K562 (cell line): ENCODE measurements around the gene CDC25B. TPM values are rescaled to one million over a fixed set of nuclear protein-coding genes. Genes with fewer than 3 reads are reported as not detected.

ENCODE experiments used
- ATAC-seq: fragments of 200-7000 bp; cut with Tn5 transposase; 3 replicates; pipeline ENCODE4 v1.9.1; 2020; ENCODE audit warnings: moderate library complexity
- BruUV-seq: library from RNA; stranded (reverse); fragments of 400-500 nt; replicated peaks from 2 replicates; lab custom pipeline; 2021; lab: Mats Ljungman, UMichigan
- CTCF ChIA-PET: fragments of 300-600 bp; formaldehyde crosslinking; extraction: SDS; loops from one replicate; lab custom pipeline; 2021; ENCODE audit warnings: low intra/inter-chr PET ratio; lab: Yijun Ruan, JAX
- POLR2A ChIA-PET: fragments of 300-600, 350-650 bp; sonication (Branson Sonifier 250); formaldehyde crosslinking; extraction: SDS; loops from one replicate; lab custom pipeline; 2021; ENCODE audit warnings: antibody characterized with exemption, inconsistent platforms; lab: Yijun Ruan, JAX
- DNase-seq, 4 experiments: peaks; one replicate each; pipeline versions ENCODE4 v3.0.0 to v3.0.0-alpha.2; 2011 to 2018; ENCODE audit warnings: low spot score in 3 of 4, mixed read lengths in 3 of 4; ENCODE audit errors: extremely low read depth in 1 of 4
- FAIRE-seq: peaks from 2 replicates; lab custom pipeline; 2011; peaks lifted over from hg19 to GRCh38; lab: Jason Lieb, UNC
- H2AFZ ChIP-seq: 2 replicates; pipeline ENCODE4 v1.6.0; 2011; ENCODE audit warnings: low read depth, low read length, control low read depth, inconsistent platforms
- H3K27ac ChIP-seq: fragments of 200-600 bp; 3 replicates; pipeline ENCODE4 v1.8.0; 2011; ENCODE audit warnings: low read depth, mild to moderate bottlenecking, control low read depth, inconsistent platforms, low read length, moderate library complexity, mixed read lengths; ENCODE audit errors: extremely low read depth
- H3K27me3 ChIP-seq, 2 experiments: fragments of 300-600 bp in 1 of 2; 2 replicates in 1 of 2; 3 replicates in 1 of 2; pipeline versions ENCODE4 v1.6.0 to v1.8.0; 2011; ENCODE audit warnings: inconsistent platforms in 2 of 2, low read length in 2 of 2, mild to moderate bottlenecking in 1 of 2, mixed read lengths in 1 of 2, moderate library complexity in 1 of 2; ENCODE audit not compliant: control insufficient read depth in 2 of 2, insufficient read depth in 2 of 2
- H3K36me3 ChIP-seq: fragments of 300-600 bp; 3 replicates; pipeline ENCODE4 v1.8.0; 2011; ENCODE audit warnings: mild to moderate bottlenecking, low read length, inconsistent platforms; ENCODE audit not compliant: control insufficient read depth, insufficient read depth
- H3K4me1 ChIP-seq, 2 experiments: fragments of 200-600 bp in 1 of 2; replicated peaks in 1 of 2; 2 replicates in 1 of 2; 3 replicates in 1 of 2; pipeline versions ENCODE4 v1.5.1 to v1.8.0; 2011; ENCODE audit warnings: inconsistent platforms in 2 of 2, low read length in 2 of 2, mild to moderate bottlenecking in 1 of 2, mixed read lengths in 1 of 2, moderate library complexity in 1 of 2; ENCODE audit not compliant: control insufficient read depth in 2 of 2, insufficient read depth in 2 of 2
- H3K4me2 ChIP-seq: 2 replicates; pipeline ENCODE4 v1.6.1; 2011; ENCODE audit warnings: low read length, control low read depth, inconsistent platforms, mixed read lengths; ENCODE audit not compliant: insufficient read depth
- H3K4me3 ChIP-seq: fragments of 200-600 bp; sonication (generic), shearing (Covaris generic); 2 replicates; pipeline ENCODE4 v1.5.1; 2016; ENCODE audit warnings: control low read depth, inconsistent platforms
- H3K79me2 ChIP-seq: fragments of 200-600 bp; 3 replicates; pipeline ENCODE4 v1.8.0; 2011; ENCODE audit warnings: low read length, inconsistent platforms; ENCODE audit not compliant: control insufficient read depth, insufficient read depth
- H3K9ac ChIP-seq, 2 experiments: 2 replicates each; pipeline versions ENCODE4 v1.6.0 to v1.6.1; 2011; ENCODE audit warnings: low read depth in 2 of 2, low read length in 2 of 2, control low read depth in 1 of 2, inconsistent platforms in 1 of 2, mild to moderate bottlenecking in 1 of 2, mixed read lengths in 1 of 2; ENCODE audit not compliant: insufficient read depth in 1 of 2
- H3K9me1 ChIP-seq: one replicate; pipeline ENCODE4 v1.6.0; 2011; ENCODE audit warnings: inconsistent platforms, mild to moderate bottlenecking, low read length, moderate library complexity; ENCODE audit not compliant: control insufficient read depth, insufficient read depth
- H3K9me3 ChIP-seq: replicated peaks from 2 replicates; pipeline ENCODE4 v1.5.1; 2011; ENCODE audit warnings: low read depth, low read length, inconsistent platforms; ENCODE audit not compliant: control insufficient read depth, insufficient read depth
- H4K20me1 ChIP-seq: replicated peaks from 2 replicates; pipeline ENCODE4 v1.6.1; 2011; ENCODE audit warnings: low read length, inconsistent platforms, mixed read lengths; ENCODE audit not compliant: control insufficient read depth, insufficient read depth
- BRF1 ChIP-seq: IDR thresholded peaks from 3 replicates; pipeline ENCODE4 v1.6.1; 2011; ENCODE audit warnings: borderline replicate concordance, mild to moderate bottlenecking; ENCODE audit not compliant: insufficient read length; ENCODE audit errors: extremely low read depth
- ETS2 ChIP-seq: IDR thresholded peaks from 2 replicates; pipeline ENCODE4 v1.6.1; 2016; ENCODE audit warnings: borderline replicate concordance, missing genetic modification characterization, mild to moderate bottlenecking, moderate library complexity, missing compliant biosample characterization; ENCODE audit not compliant: poor library complexity, severe bottlenecking
- GATAD2B ChIP-seq: fragments of 450-650 bp; IDR thresholded peaks from 2 replicates; pipeline ENCODE4 v1.6.1; 2017; ENCODE audit warnings: mild to moderate bottlenecking, borderline replicate concordance
- GTF2F1 ChIP-seq: IDR thresholded peaks from 2 replicates; pipeline ENCODE4 v1.6.1; 2011; ENCODE audit warnings: low read depth, low read length, improper control_type of control experiment
- HLTF ChIP-seq: fragments of 450-650 bp; IDR thresholded peaks from 2 replicates; pipeline ENCODE4 v1.6.1; 2016
- PML ChIP-seq: IDR thresholded peaks from 2 replicates; pipeline ENCODE4 v1.6.1; 2012; ENCODE audit warnings: low read length, inconsistent platforms
- TRIM28 ChIP-seq: fragments of 450-650 bp; IDR thresholded peaks from 2 replicates; pipeline ENCODE4 v1.6.1; 2017
- ZC3H8 ChIP-seq: fragments of 450-650 bp; IDR thresholded peaks from 2 replicates; pipeline ENCODE4 v1.6.1; 2017
- WGBS: fragments of 100-300 bp; shearing (Covaris generic); methylation state at CpG from one replicate; pipeline ENCODE4 v1.1.6; 2016; ENCODE audit warnings: low coverage, mixed read lengths; ENCODE audit not compliant: insufficient coverage; ENCODE audit errors: missing lambda C conversion rate; 5-methylcytosine and 5-hydroxymethylcytosine counted together
- in situ Hi-C: fragments of 300-500 bp; cut with MboI; formaldehyde crosslinking; loops from 4 replicates; pipeline ENCODE4 v1.15.0; 2018; ENCODE audit warnings: inconsistent platforms, mixed read lengths
- intact Hi-C: fragments of 100-400 bp; cut with micrococcal nuclease; formaldehyde crosslinking; loops from 2 replicates; pipeline ENCODE4 v1.14.2; 2022
- polyA plus RNA-seq, 8 experiments: library from polyadenylated mRNA; depleted of rRNA in 4 of 8; stranded (reverse) in 5 of 8; unstranded in 3 of 8; fragments of >200 nt; fragmentation: Nextera tagmentation in 2 of 8; fragmentation: Illumina TruSeq in 1 of 8; extraction: Ambion mirVana in 2 of 8; extraction: Trizol in 1 of 8; gene quantifications; 2 replicates each; pipeline versions ENCODE4 v1.2.1 to v1.2.3, GENCODE V29; 2011 to 2014; ENCODE audit warnings: inconsistent platforms in 1 of 8, missing spikeins in 1 of 8
- total RNA-seq, 7 experiments: library from RNA; depleted of rRNA in 6 of 7; stranded (reverse); fragments of >200 nt in 6 of 7; fragmentation: Illumina TruSeq in 2 of 7; extraction: Trizol in 2 of 7; gene quantifications; 2 replicates each; pipeline versions ENCODE4 v1.2.1 to v1.2.3, GENCODE V29; 2011 to 2021; ENCODE audit warnings: low replicate concordance in 1 of 7
- TF ChIP-seq, protein P1 (sequence below): fragments of 450-650 bp; IDR thresholded peaks from 2 replicates; pipeline ENCODE4 v1.6.1; 2016
- TF ChIP-seq, protein P2 (sequence below): fragments of 250-450 bp; sonication (Bioruptor Pico); IDR thresholded peaks from 2 replicates; pipeline ENCODE4 v1.4.0; 2020
- TF ChIP-seq, protein P3 (sequence below): fragments of 250-450 bp; sonication (Bioruptor Pico); IDR thresholded peaks from 2 replicates; pipeline ENCODE4 v1.9.0; 2021; ENCODE audit warnings: mild to moderate bottlenecking, inconsistent platforms
- TF ChIP-seq, protein P4 (sequence below): IDR thresholded peaks from 2 replicates; pipeline ENCODE4 v1.6.1; 2016; ENCODE audit warnings: missing genetic modification characterization, missing compliant biosample characterization

The CDC25B gene
- total and polyA plus RNA-seq, 9 of the 15 experiments (the other 6 are each of a cell fraction or from before 2014, with no cell fraction given): 2.3 to 35.7 (median 9.5) TPM

DNA sequence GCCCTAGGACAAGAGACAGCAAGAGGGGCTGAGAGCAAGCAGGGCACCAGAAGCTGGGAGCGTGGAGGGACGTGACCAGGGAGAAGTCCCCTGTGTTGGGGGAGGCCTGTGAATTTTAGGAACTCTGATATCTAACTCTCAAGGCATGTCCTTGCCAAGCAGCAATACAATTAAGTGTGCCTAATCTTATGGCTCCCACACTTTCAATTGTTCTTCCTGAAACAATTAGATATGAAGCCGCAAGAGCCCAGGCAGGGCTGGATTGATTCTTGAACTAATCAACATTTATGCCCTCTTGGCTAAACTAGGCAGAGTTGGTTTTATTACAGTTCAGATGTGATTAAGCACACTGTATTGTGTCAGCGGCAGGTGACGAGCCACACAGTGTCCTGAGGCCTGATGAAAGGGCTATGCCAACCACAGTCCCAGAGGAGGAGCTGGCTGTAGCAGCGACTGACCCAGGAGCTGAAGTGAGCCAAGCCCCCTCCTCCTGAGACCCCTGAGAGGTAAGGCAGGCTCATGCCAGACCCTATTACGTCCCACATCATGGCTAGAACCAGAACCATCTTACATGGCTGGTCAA lies 46.3 kb downstream of the CDC25B start:
- H3K79me2 ChIP-seq: peaks cover 13% of the 10 kb centered on the region
- WGBS: 50% methylated on average over 5 of the region's 7 CpGs
- peaks cover 38 to 51% of the 10 kb centered on the region in 2 experiments; a peak in 4 of 5 replicates for H3K4me1 ChIP-seq
- in situ Hi-C loops: no loop called here
- H3K9me3 ChIP-seq: no peaks in the 10 kb centered on the region
- CTCF ChIA-PET: no interaction called here
- no peaks in the 10 kb centered on the region for H3K9me1 ChIP-seq
- no TSS peak for BruUV-seq
- peak overlapping the region in 1 of 2 experiments; percentile 66; a peak in 1 of 4 replicates for H3K9ac ChIP-seq
- no peak overlapping the region; the same call in 1 of the 2 replicates for H3K4me2 ChIP-seq
- ATAC-seq (no peak), FAIRE-seq (peak; percentile 75), DNase-seq (peak in 2 of 4 experiments; percentile 26 to 31)
- H3K36me3 ChIP-seq: no peaks in the 10 kb centered on the region
- no peaks in the 10 kb centered on the region for H4K20me1 ChIP-seq
- no peak overlapping the region for H3K4me3 ChIP-seq
- peak overlapping the region; percentile 76 for H3K27ac ChIP-seq
- peak overlapping the region; percentile 54 for H2AFZ ChIP-seq
- no peaks in the 10 kb centered on the region for H3K27me3 ChIP-seq
- intact Hi-C loops: no loop called here
- POLR2A ChIA-PET: interaction anchor here (1.2 to 2.0 kb wide), 2 partner anchors 22 to 33 kb away, joined by 5 to 13 read pairs; partner anchors contain the start of gene AP5S1
- no peak for TF ChIP-seq ETS2
- TF ChIP-seq, protein P1, sequence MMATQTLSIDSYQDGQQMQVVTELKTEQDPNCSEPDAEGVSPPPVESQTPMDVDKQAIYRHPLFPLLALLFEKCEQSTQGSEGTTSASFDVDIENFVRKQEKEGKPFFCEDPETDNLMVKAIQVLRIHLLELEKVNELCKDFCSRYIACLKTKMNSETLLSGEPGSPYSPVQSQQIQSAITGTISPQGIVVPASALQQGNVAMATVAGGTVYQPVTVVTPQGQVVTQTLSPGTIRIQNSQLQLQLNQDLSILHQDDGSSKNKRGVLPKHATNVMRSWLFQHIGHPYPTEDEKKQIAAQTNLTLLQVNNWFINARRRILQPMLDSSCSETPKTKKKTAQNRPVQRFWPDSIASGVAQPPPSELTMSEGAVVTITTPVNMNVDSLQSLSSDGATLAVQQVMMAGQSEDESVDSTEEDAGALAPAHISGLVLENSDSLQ: no peak
- TF ChIP-seq TRIM28: no peak
- TF ChIP-seq, protein P2, sequence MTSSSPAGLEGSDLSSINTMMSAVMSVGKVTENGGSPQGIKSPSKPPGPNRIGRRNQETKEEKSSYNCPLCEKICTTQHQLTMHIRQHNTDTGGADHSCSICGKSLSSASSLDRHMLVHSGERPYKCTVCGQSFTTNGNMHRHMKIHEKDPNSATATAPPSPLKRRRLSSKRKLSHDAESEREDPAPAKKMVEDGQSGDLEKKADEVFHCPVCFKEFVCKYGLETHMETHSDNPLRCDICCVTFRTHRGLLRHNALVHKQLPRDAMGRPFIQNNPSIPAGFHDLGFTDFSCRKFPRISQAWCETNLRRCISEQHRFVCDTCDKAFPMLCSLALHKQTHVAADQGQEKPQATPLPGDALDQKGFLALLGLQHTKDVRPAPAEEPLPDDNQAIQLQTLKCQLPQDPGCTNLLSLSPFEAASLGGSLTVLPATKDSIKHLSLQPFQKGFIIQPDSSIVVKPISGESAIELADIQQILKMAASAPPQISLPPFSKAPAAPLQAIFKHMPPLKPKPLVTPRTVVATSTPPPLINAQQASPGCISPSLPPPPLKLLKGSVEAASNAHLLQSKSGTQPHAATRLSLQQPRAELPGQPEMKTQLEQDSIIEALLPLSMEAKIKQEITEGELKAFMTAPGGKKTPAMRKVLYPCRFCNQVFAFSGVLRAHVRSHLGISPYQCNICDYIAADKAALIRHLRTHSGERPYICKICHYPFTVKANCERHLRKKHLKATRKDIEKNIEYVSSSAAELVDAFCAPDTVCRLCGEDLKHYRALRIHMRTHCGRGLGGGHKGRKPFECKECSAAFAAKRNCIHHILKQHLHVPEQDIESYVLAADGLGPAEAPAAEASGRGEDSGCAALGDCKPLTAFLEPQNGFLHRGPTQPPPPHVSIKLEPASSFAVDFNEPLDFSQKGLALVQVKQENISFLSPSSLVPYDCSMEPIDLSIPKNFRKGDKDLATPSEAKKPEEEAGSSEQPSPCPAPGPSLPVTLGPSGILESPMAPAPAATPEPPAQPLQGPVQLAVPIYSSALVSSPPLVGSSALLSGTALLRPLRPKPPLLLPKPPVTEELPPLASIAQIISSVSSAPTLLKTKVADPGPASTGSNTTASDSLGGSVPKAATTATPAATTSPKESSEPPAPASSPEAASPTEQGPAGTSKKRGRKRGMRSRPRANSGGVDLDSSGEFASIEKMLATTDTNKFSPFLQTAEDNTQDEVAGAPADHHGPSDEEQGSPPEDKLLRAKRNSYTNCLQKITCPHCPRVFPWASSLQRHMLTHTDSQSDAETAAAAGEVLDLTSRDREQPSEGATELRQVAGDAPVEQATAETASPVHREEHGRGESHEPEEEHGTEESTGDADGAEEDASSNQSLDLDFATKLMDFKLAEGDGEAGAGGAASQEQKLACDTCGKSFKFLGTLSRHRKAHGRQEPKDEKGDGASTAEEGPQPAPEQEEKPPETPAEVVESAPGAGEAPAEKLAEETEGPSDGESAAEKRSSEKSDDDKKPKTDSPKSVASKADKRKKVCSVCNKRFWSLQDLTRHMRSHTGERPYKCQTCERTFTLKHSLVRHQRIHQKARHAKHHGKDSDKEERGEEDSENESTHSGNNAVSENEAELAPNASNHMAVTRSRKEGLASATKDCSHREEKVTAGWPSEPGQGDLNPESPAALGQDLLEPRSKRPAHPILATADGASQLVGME (CRISPR knock-in tag): no peak
- TF ChIP-seq HLTF: no peak
- TF ChIP-seq PML: 0 out of 2 replicates have a peak, but pooled peaks have one; percentile 28
- TF ChIP-seq, protein P3, sequence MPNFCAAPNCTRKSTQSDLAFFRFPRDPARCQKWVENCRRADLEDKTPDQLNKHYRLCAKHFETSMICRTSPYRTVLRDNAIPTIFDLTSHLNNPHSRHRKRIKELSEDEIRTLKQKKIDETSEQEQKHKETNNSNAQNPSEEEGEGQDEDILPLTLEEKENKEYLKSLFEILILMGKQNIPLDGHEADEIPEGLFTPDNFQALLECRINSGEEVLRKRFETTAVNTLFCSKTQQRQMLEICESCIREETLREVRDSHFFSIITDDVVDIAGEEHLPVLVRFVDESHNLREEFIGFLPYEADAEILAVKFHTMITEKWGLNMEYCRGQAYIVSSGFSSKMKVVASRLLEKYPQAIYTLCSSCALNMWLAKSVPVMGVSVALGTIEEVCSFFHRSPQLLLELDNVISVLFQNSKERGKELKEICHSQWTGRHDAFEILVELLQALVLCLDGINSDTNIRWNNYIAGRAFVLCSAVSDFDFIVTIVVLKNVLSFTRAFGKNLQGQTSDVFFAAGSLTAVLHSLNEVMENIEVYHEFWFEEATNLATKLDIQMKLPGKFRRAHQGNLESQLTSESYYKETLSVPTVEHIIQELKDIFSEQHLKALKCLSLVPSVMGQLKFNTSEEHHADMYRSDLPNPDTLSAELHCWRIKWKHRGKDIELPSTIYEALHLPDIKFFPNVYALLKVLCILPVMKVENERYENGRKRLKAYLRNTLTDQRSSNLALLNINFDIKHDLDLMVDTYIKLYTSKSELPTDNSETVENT (CRISPR knock-in tag): no peak
- no peak for TF ChIP-seq GTF2F1
- TF ChIP-seq BRF1: no peak
- TF ChIP-seq ZC3H8: no peak
- TF ChIP-seq, protein P4, sequence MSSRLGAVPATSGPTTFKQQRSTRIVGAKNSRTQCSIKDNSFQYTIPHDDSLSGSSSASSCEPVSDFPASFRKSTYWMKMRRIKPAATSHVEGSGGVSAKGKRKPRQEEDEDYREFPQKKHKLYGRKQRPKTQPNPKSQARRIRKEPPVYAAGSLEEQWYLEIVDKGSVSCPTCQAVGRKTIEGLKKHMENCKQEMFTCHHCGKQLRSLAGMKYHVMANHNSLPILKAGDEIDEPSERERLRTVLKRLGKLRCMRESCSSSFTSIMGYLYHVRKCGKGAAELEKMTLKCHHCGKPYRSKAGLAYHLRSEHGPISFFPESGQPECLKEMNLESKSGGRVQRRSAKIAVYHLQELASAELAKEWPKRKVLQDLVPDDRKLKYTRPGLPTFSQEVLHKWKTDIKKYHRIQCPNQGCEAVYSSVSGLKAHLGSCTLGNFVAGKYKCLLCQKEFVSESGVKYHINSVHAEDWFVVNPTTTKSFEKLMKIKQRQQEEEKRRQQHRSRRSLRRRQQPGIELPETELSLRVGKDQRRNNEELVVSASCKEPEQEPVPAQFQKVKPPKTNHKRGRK (tag): no peak
- TF ChIP-seq GATAD2B: no peak
